H54 (cell line): ENCODE data around the gene FOXA2.

Experiments
- DNase-seq: peaks from one replicate; pipeline ENCODE4 v3.0.0; 2011; ENCODE audit warnings: low spot score, mixed read lengths; ENCODE audit not compliant: insufficient read length
- FAIRE-seq: peaks from 3 replicates; lab custom pipeline; 2011; peaks lifted over from hg19 to GRCh38; lab: Jason Lieb, UNC
- POLR2A ChIP-seq: IDR thresholded peaks from 2 replicates; pipeline ENCODE4 v1.6.1; 2011; ENCODE audit warnings: low read depth, mild to moderate bottlenecking, low read length

The FOXA2 gene

GRCh38 chr20:22548040-22548439 lies 36.3 kb downstream of the FOXA2 start:
- DNase-seq = no peak
- no peak for FAIRE-seq
- no peak for TF ChIP-seq POLR2A

GRCh38 chr20:22546344-22546743 lies 38.0 kb downstream of the FOXA2 start:
- no peak for TF ChIP-seq POLR2A
- FAIRE-seq = no peak
- DNase-seq = no peak

- TF ChIP-seq POLR2A = no peak
- FAIRE-seq = no peak
- no peak for DNase-seq
These were observed 39.3 kb downstream of the FOXA2 start for GRCh38 chr20:22545045-22545444.

GRCh38 chr20:22544462-22544861 lies 39.9 kb downstream of the FOXA2 start:
- no peak for TF ChIP-seq POLR2A
- FAIRE-seq (no peak), DNase-seq (no peak)

- no peak for TF ChIP-seq POLR2A
- FAIRE-seq (no peak), DNase-seq (no peak)
These were observed 41.9 kb downstream of the FOXA2 start for GRCh38 chr20:22542427-22542826.

GRCh38 chr20:22540832-22541231 lies 43.5 kb downstream of the FOXA2 start:
- no peak for TF ChIP-seq POLR2A
- no peak for FAIRE-seq
- DNase-seq = no peak

- DNase-seq (no peak), FAIRE-seq (no peak)
- no peak for TF ChIP-seq POLR2A
These were observed 47.2 kb downstream of the FOXA2 start for GRCh38 chr20:22536956-22537756.

GRCh38 chr20:22536141-22536828 lies 48.1 kb downstream of the FOXA2 start:
- DNase-seq (no peak), FAIRE-seq (no peak)
- TF ChIP-seq POLR2A = no peak

GRCh38 chr20:22535483-22535882 lies 48.9 kb downstream of the FOXA2 start:
- FAIRE-seq (no peak), DNase-seq (no peak)
- TF ChIP-seq POLR2A = no peak

- FAIRE-seq = no peak
These were observed 50.3 kb downstream of the FOXA2 start for GRCh38 chr20:22533823-22534751.

GRCh38 chr20:22532598-22532997 lies 51.8 kb downstream of the FOXA2 start:
- FAIRE-seq (no peak), DNase-seq (no peak)
- no peak for TF ChIP-seq POLR2A

More at GRCh38 chr20:22533823-22534751, 50.3 kb downstream of the FOXA2 start:
- TF ChIP-seq POLR2A = no peak
- DNase-seq = no peak

- no peak for TF ChIP-seq POLR2A
- FAIRE-seq = no peak
- DNase-seq = no peak
These were observed 52.6 kb downstream of the FOXA2 start for GRCh38 chr20:22531756-22532155.

- DNase-seq (no peak), FAIRE-seq (no peak)
These were observed 53.2 kb downstream of the FOXA2 start for GRCh38 chr20:22531056-22531615.

More at GRCh38 chr20:22531056-22531615, 53.2 kb downstream of the FOXA2 start:
- no peak for TF ChIP-seq POLR2A
